Caco-2 (cell line): Measurements from ENCODE around the gene COL11A2. TPM values are rescaled to one million over a fixed set of nuclear protein-coding genes. Genes with fewer than 3 reads are reported as not detected.
"Not testable (repeated sequence)": the region's sequence is repeated elsewhere in the genome, so short reads cannot be mapped to it uniquely, and the experiment has no call there.

Experiments
- BruUV-seq: library from RNA; stranded (reverse); fragments of 400-500 nt; replicated peaks from 2 replicates; lab custom pipeline; 2021; lab: Mats Ljungman, UMichigan
- CTCF ChIA-PET: fragments of 300-600 bp; sonication (Branson Sonifier 250); formaldehyde crosslinking; loops from one replicate; lab custom pipeline; 2022; ENCODE audit warnings: antibody characterized with exemption; lab: Charles Lee
- POLR2A ChIA-PET: fragments of 300-600 bp; sonication (Branson Sonifier 250); formaldehyde crosslinking; loops from one replicate; lab custom pipeline; 2022; ENCODE audit warnings: antibody characterized with exemption; lab: Charles Lee
- DNase-seq, 2 experiments: peaks; one replicate each; pipeline versions ENCODE4 v3.0.0 to v3.0.0-alpha.2; 2020 to 2022
- H3K27me3 ChIP-seq: replicated peaks from 2 replicates; pipeline ENCODE4 v1.6.0; 2011; ENCODE audit warnings: low read length; ENCODE audit not compliant: control insufficient read depth, insufficient read depth
- H3K36me3 ChIP-seq: 2 replicates; pipeline ENCODE4 v1.5.1; 2011; ENCODE audit warnings: low read length; ENCODE audit not compliant: control insufficient read depth, insufficient read depth
- H3K4me1 ChIP-seq: fragments of 250-450 bp; sonication (Bioruptor Pico); 2 replicates; pipeline ENCODE4 v1.5.1; 2020; ENCODE audit warnings: mild to moderate bottlenecking
- H3K4me3 ChIP-seq: 2 replicates; pipeline ENCODE4 v1.5.1; 2011; ENCODE audit warnings: low read depth, mild to moderate bottlenecking, control low read depth, low read length
- H3K9me3 ChIP-seq: fragments of 250-450 bp; sonication (Bioruptor Pico); 2 replicates; pipeline ENCODE4 v1.5.1; 2020; ENCODE audit warnings: mild to moderate bottlenecking, moderate library complexity
- H3K27ac Mint-ChIP-seq: one replicate; pipeline ENCODE4 v1.8.0; 2022; ENCODE audit warnings: mixed read lengths; ENCODE audit not compliant: unreplicated experiment
- H3K27me3 Mint-ChIP-seq: one replicate; pipeline ENCODE4 v1.8.0; 2022; ENCODE audit warnings: mixed read lengths; ENCODE audit not compliant: insufficient read depth, unreplicated experiment
- H3K36me3 Mint-ChIP-seq: one replicate; pipeline ENCODE4 v1.8.0; 2022; ENCODE audit warnings: mild to moderate bottlenecking, mixed read lengths; ENCODE audit not compliant: insufficient read depth, unreplicated experiment
- H3K4me1 Mint-ChIP-seq: one replicate; pipeline ENCODE4 v1.8.0; 2022; ENCODE audit warnings: low read depth, mixed read lengths; ENCODE audit not compliant: unreplicated experiment
- H3K4me3 Mint-ChIP-seq: one replicate; pipeline ENCODE4 v1.8.0; 2022; ENCODE audit warnings: mild to moderate bottlenecking, moderate library complexity, mixed read lengths; ENCODE audit not compliant: unreplicated experiment
- H3K9me3 Mint-ChIP-seq: one replicate; pipeline ENCODE4 v1.8.0; 2022; ENCODE audit warnings: mixed read lengths; ENCODE audit not compliant: unreplicated experiment
- CTCF ChIP-seq, 2 experiments: fragments of 200-600 bp in 1 of 2; IDR thresholded peaks; 1 replicate in 1 of 2; 2 replicates in 1 of 2; pipeline versions ENCODE4 v1.5.1 to v1.8.0; 2011 to 2022; ENCODE audit warnings: antibody characterized with exemption in 1 of 2, control low read depth in 1 of 2, inconsistent platforms in 1 of 2, low read depth in 1 of 2, low read length in 1 of 2, mild to moderate bottlenecking in 1 of 2, moderate library complexity in 1 of 2; ENCODE audit not compliant: insufficient read depth in 1 of 2, severe bottlenecking in 1 of 2, unreplicated experiment in 1 of 2
- intact Hi-C: fragments of 100-400 bp; cut with micrococcal nuclease; formaldehyde crosslinking; loops from one replicate; pipeline ENCODE4 v1.10.0; 2022; ENCODE audit not compliant: unreplicated experiment
- total RNA-seq: library from RNA; stranded (reverse); gene quantifications from 2 replicates; pipeline ENCODE4 v1.2.3, GENCODE V29; 2022

Gene COL11A2
- total RNA-seq, 1 experiment from 2014 or later, result 1.3 TPM

GRCh38 chr6:33156561-33156960 lies 35.7 kb downstream of the COL11A2 start:
- ChIA-PET CTCF (interaction anchor here (0.6 kb wide), 1 partner anchor 76 kb away, joined by 3 read pairs; no protein-coding TSS in a partner anchor), POLR2A (interaction anchor here (0.6 kb wide), 1 partner anchor 262 kb away, joined by 3 read pairs; no protein-coding TSS in a partner anchor)
- Mint-ChIP-seq H3K4me1 (peaks cover 6% of the 10 kb centered on the region), H3K36me3 (no peaks in the 10 kb centered on the region), H3K27ac (no peak overlapping the region), H3K9me3 (peaks cover 11% of the 10 kb centered on the region), H3K27me3 (no peaks in the 10 kb centered on the region), H3K4me3 (no peak overlapping the region)
- TF ChIP-seq CTCF (IDR thresholded peaks at IDR 0.05; ENCODE audit: insufficient read depth in 1 of 2, low read depth in 1 of 2, low read length in 1 of 2, severe bottlenecking in 1 of 2, unreplicated experiment in 1 of 2), result no peak
- Histone ChIP-seq H3K4me1 (no peaks in the 10 kb centered on the region), H3K9me3 (peaks cover 3% of the 10 kb centered on the region), H3K36me3 (no peaks in the 10 kb centered on the region), H3K27me3 (no peaks in the 10 kb centered on the region; the same call in 1 of the 2 replicates), H3K4me3 (no peak overlapping the region)
- intact Hi-C loops, result no loop called here
- no peak for DNase-seq
- BruUV-seq, result no TSS peak

GRCh38 chr6:33154349-33154748 lies 37.9 kb downstream of the COL11A2 start:
- no peaks in the 10 kb centered on the region for H3K4me1 ChIP-seq
- Mint-ChIP-seq H3K27me3 (no peaks in the 10 kb centered on the region), H3K9me3 (peaks cover 13% of the 10 kb centered on the region), H3K36me3 (no peaks in the 10 kb centered on the region), H3K27ac (no peak overlapping the region), H3K4me3 (no peak overlapping the region), H3K4me1 (no peaks in the 10 kb centered on the region)
- DNase-seq, result no peak
- POLR2A ChIA-PET, result no interaction called here
- CTCF ChIA-PET, result no interaction called here
- TF ChIP-seq CTCF (IDR thresholded peaks at IDR 0.05; ENCODE audit: insufficient read depth in 1 of 2, low read depth in 1 of 2, low read length in 1 of 2, severe bottlenecking in 1 of 2, unreplicated experiment in 1 of 2), result no peak
- intact Hi-C loops, result no loop called here
- peaks cover 10% of the 10 kb centered on the region for H3K9me3 ChIP-seq
- BruUV-seq, result no TSS peak
- no peak overlapping the region for H3K4me3 ChIP-seq
- H3K36me3 ChIP-seq, result no peaks in the 10 kb centered on the region
- H3K27me3 ChIP-seq, result no peaks in the 10 kb centered on the region

DNA sequence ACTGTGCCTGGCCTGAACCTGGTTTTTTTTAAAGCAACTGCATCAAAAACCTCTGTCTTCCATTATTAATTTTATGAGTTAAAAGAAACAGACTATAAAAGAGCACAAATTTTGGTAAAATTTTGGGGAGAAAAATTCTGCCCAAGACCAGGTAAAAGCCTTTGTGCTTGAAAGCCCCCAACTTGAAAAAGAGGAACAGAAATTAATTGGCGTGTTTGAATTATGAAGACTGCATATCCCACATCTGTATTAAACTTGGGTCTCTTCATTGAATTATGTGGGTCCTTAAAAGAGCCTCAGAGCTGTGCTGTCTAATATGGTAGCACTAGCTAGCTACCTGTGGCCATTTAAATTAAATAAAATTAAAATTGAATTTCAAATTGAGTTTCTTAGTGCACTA lies 41.2 kb downstream of the COL11A2 start:
- Mint-ChIP-seq H3K4me3 (no peak overlapping the region), H3K27me3 (no peaks in the 10 kb centered on the region), H3K9me3 (peaks cover 13% of the 10 kb centered on the region), H3K27ac (no peak overlapping the region), H3K36me3 (no peaks in the 10 kb centered on the region), H3K4me1 (no peaks in the 10 kb centered on the region)
- no peak for DNase-seq
- Histone ChIP-seq H3K9me3 (peaks cover 10% of the 10 kb centered on the region), H3K4me1 (no peaks in the 10 kb centered on the region), H3K36me3 (no peaks in the 10 kb centered on the region), H3K4me3 (no peak overlapping the region), H3K27me3 (no peaks in the 10 kb centered on the region)
- BruUV-seq, result no TSS peak
- ChIA-PET POLR2A (interaction anchor here (0.6 kb wide), 1 partner anchor 179 kb away, joined by 3 read pairs; no protein-coding TSS in a partner anchor), CTCF (no interaction called here)
- intact Hi-C loops, result no loop called here
- TF ChIP-seq CTCF (IDR thresholded peaks at IDR 0.05; ENCODE audit: insufficient read depth in 1 of 2, low read depth in 1 of 2, low read length in 1 of 2, severe bottlenecking in 1 of 2, unreplicated experiment in 1 of 2), result no peak

- H3K27me3 Mint-ChIP-seq, H3K27me3 ChIP-seq, H3K4me3 ChIP-seq, intact Hi-C loops, H3K4me1 ChIP-seq, DNase-seq, H3K4me3 Mint-ChIP-seq, H3K36me3 Mint-ChIP-seq, H3K27ac Mint-ChIP-seq, H3K36me3 ChIP-seq, CTCF ChIA-PET, H3K4me1 Mint-ChIP-seq, BruUV-seq: not testable (repeated sequence)
- H3K9me3 Mint-ChIP-seq, result peaks cover 13% of the 10 kb centered on the region
- H3K9me3 ChIP-seq, result peaks cover 10% of the 10 kb centered on the region
- POLR2A ChIA-PET, result interaction anchor here (0.6 kb wide), 1 partner anchor 179 kb away, joined by 3 read pairs; no protein-coding TSS in a partner anchor
Measured at GRCh38 chr6:33150560-33150959, 41.7 kb downstream of the COL11A2 start.
